Activated CD4-positive, alpha-beta T cell treated with anti-CD3 and anti-CD28 coated beads, Interleukin-2, amount 10 ng/mL, durations not matched to agents 7 days and 5 days (primary cell): Measurements from ENCODE around the gene ZDHHC1. TPM values are rescaled to one million over a fixed set of nuclear protein-coding genes. Genes with fewer than 3 reads are reported as not detected.

Experiments used
- CTCF ChIA-PET: fragments of 350-600 bp; sonication (Branson Sonifier 250); formaldehyde crosslinking; loops from one replicate; lab custom pipeline; 2021; ENCODE audit warnings: antibody characterized with exemption; lab: Charles Lee
- POLR2A ChIA-PET: fragments of 350-600 bp; sonication (Branson Sonifier 250); formaldehyde crosslinking; loops from one replicate; lab custom pipeline; 2021; ENCODE audit warnings: antibody characterized with exemption; lab: Charles Lee
- DNase-seq: peaks from one replicate; pipeline ENCODE4 v3.0.0-alpha.2; 2020
- H3K27ac Mint-ChIP-seq: one replicate; pipeline ENCODE4 v1.8.0; 2021; ENCODE audit warnings: mild to moderate bottlenecking, moderate library complexity, mixed read lengths
- H3K27me3 Mint-ChIP-seq: one replicate; pipeline ENCODE4 v1.8.0; 2021; ENCODE audit warnings: mixed read lengths
- H3K36me3 Mint-ChIP-seq: one replicate; pipeline ENCODE4 v1.8.0; 2021; ENCODE audit warnings: low read depth, mixed read lengths
- H3K4me1 Mint-ChIP-seq: one replicate; pipeline ENCODE4 v1.8.0; 2021; ENCODE audit warnings: mixed read lengths
- H3K4me3 Mint-ChIP-seq: one replicate; pipeline ENCODE4 v1.8.0; 2021; ENCODE audit warnings: mild to moderate bottlenecking, moderate library complexity, mixed read lengths
- H3K9me3 Mint-ChIP-seq: one replicate; pipeline ENCODE4 v1.8.0; 2021; ENCODE audit warnings: mixed read lengths
- total RNA-seq, 2 experiments: library from RNA; stranded (reverse); gene quantifications; one replicate each; pipeline ENCODE4 v1.2.3, GENCODE V29; 2021

The ZDHHC1 gene
- total RNA-seq, 2 experiments from 2014 or later = 0.22 to 0.29 TPM

DNA sequence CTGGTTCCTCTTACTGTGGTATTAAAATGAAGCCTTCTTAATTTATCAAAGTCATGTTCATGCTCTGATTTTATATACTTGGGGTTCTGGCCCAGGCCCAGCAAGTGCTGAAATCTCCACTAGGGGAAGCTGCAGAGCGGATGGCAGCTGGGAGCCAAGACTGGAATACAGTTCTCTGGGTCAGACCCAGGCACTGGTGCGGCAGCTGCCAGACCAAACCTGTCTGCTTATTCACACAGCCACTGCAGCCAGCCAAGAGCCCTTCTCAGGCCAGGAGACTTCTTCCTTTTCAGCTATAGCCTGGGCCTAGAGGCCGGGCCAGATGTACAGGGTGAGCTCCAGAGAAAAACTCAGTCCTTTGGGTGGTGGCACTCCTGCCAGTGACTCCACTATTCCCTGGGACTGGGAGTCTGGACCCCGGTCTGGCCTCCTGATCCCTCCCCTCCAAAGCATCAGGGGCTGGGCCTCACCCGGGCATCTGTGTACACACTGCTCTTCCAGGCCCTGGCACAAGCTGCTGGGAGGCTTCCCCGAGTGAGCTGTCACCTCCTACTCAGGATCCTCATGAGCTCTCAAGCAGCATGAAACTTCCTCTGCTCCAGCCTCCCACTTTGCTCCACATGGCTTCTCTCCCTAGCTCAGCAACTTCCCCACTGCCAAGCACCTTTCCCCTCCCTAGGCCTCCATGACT is 40.3 kb upstream of the ZDHHC1 start:
- no peak for DNase-seq
- peaks cover 17% of the 10 kb centered on the region for H3K4me1 Mint-ChIP-seq
- H3K27me3 Mint-ChIP-seq = no peaks in the 10 kb centered on the region
- H3K9me3 Mint-ChIP-seq = no peaks in the 10 kb centered on the region
- CTCF ChIA-PET = interaction anchor here (1.4 to 1.6 kb wide), 3 partner anchors 9 to 12 kb away, joined by 4 to 6 read pairs (median 5); no protein-coding TSS in a partner anchor
- H3K4me3 Mint-ChIP-seq = no peak overlapping the region
- POLR2A ChIA-PET = no interaction called here
- no peak overlapping the region for H3K27ac Mint-ChIP-seq
- H3K36me3 Mint-ChIP-seq = no peaks in the 10 kb centered on the region

DNA sequence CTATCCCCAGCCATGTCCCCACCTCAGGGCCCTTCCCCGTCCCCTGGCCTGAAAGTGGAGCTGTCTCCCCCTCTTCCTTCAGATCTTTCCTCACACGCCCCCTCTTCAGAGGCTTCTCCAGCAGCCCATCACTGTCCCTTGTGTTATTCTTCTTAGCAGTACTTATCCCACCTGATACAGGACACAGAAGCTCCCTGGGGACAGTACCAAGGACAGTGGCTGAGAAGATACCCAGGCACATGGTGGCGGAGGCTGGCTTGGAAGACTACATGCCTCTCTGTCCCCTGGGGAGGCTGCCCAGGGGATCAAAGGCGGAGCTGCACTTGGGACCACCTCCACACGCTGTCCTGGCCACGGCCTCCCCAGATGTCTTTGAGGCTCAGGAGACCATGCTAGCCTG is 38.6 kb upstream of the ZDHHC1 start:
- no peaks in the 10 kb centered on the region for H3K9me3 Mint-ChIP-seq
- no peak for DNase-seq
- no peak overlapping the region for H3K27ac Mint-ChIP-seq
- H3K36me3 Mint-ChIP-seq = no peaks in the 10 kb centered on the region
- no peaks in the 10 kb centered on the region for H3K27me3 Mint-ChIP-seq
- no peak overlapping the region for H3K4me3 Mint-ChIP-seq
- ChIA-PET POLR2A (no interaction called here), CTCF (interaction anchor here (1.0 to 1.4 kb wide), 2 partner anchors 9 to 195 kb away, joined by 4 to 5 read pairs; no protein-coding TSS in a partner anchor)
- peaks cover 17% of the 10 kb centered on the region for H3K4me1 Mint-ChIP-seq

DNA sequence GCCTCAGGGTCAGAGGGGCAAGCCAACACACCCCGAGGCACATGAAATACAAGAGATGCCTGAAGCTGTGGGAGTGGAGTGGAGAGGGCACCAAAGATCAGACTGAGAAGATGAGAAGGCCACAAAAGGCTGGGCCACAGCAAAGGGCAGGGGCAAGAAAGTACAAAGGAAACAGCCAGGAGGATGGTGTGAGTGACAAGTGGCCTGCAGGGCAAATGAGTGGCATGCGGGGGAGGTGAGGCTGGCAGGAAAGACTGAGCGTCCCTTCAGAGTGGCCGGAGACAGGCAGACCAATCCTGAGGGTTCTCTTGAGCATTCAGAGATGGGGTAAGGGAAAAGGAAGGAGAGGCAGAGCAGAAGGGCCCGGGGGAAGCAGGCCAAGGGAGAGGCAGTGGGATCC is 37.8 kb upstream of the ZDHHC1 start:
- ChIA-PET POLR2A (no interaction called here), CTCF (interaction anchor here (0.9 kb wide), 1 partner anchor 27 kb away, joined by 3 read pairs; no protein-coding TSS in a partner anchor)
- H3K27ac Mint-ChIP-seq = no peak overlapping the region
- no peak for DNase-seq
- no peaks in the 10 kb centered on the region for H3K9me3 Mint-ChIP-seq
- H3K4me3 Mint-ChIP-seq = no peak overlapping the region
- no peaks in the 10 kb centered on the region for H3K27me3 Mint-ChIP-seq
- peaks cover 17% of the 10 kb centered on the region for H3K4me1 Mint-ChIP-seq
- no peaks in the 10 kb centered on the region for H3K36me3 Mint-ChIP-seq

DNA sequence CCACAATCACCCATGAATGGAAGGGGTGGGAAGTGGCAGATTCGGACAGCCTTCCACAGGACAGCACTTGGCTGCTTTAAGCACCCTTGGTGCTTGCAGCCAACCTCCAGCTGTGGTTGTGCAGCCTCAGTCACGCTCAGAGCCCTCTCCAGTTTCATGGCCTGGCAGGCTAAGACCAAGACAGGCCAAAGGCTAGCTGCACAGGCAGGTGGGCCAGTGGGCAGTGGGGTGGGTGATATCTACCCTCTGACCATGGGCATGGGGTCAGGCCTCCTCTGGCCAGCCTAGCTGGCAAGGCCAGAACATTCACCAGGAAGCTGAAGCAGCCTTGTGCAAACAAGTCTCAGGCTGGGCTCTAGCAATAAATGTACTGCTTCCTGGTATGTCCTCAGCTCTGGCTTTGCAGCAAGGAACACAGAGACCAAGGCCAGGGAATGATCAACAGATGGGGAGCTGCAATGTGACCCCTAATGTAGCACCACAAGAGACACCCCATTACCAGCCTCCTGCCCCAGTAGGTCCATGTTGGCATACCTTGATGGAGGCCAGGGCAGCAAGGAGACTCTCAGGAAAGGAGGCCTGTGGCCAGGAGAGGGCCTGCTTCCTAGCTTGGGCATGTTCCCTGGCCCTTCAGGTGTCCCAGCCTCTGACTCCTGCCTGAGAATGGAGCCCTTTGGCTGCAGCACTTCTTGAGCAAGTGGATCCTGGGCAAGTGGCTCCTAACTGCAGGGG is 35.6 kb upstream of the ZDHHC1 start:
- Mint-ChIP-seq H3K4me1 (peaks cover 20% of the 10 kb centered on the region), H3K36me3 (peaks cover 3% of the 10 kb centered on the region), H3K27me3 (no peaks in the 10 kb centered on the region), H3K9me3 (no peaks in the 10 kb centered on the region), H3K4me3 (no peak overlapping the region), H3K27ac (no peak overlapping the region)
- CTCF ChIA-PET = interaction anchor here (0.5 to 2.4 kb wide), 9 partner anchors 9 to 909 kb away, joined by 3 to 8 read pairs (median 4); partner anchors contain the start of gene ATP6V0D1
- DNase-seq = no peak
- POLR2A ChIA-PET = no interaction called here

DNA sequence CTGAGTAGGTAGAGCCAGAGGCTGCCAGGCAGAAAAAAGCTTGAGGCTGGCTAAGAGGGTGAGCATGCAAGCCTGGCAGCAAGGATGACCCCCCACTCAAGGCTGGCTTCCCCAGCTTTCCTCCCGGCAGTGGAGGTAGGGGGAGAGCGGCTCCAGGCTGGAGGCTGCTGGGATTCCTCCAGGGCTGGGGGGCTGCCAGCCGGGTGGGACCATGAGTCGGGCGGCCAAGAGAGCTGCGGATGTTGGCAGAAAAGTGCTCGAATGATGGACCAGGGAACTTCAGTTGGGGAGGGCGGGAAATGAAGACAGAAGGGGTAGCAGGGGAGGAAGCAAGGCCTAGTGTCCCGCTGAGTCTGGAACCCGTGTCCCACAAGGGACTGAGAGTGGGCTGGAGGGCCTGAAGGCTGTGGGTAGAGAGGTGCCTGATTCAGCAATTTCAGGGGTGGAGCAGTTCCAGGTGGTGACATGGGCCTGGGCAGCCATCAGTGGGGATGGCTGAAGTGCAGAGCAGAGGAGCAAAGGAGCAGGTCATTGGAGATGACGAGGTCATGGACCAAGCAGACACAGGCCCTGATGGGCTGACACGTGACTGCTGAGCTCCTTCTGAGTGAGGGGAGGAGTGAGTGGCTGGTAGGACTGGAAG is 34.9 kb upstream of the ZDHHC1 start:
- Mint-ChIP-seq H3K36me3 (peaks cover 3% of the 10 kb centered on the region), H3K27ac (no peak overlapping the region), H3K4me1 (peaks cover 15% of the 10 kb centered on the region), H3K4me3 (no peak overlapping the region), H3K9me3 (no peaks in the 10 kb centered on the region), H3K27me3 (no peaks in the 10 kb centered on the region)
- ChIA-PET CTCF (interaction anchor here (0.5 to 2.4 kb wide), 8 partner anchors 13 to 909 kb away, joined by 3 to 8 read pairs (median 4); partner anchors contain the start of gene ATP6V0D1), POLR2A (no interaction called here)
- no peak for DNase-seq

DNA sequence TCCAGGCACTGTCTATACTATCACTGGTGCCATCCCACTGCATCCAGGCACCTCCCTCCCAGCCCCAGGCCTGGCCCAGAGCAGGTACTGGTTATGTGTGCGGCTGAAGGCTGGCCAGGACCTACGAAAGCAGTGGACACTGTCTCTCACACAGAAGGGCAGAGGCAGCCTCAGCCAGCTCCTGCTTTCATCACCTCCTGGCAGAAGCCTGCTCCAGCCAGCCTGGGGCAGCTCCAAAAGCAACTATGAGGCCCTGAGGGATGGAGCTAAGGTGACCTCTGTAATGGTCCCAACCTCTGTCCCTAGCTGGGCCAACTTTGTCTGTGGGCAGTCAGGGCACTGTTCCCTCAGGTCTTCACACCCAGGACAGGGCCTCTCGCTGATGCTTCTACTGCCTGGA is 33.5 kb upstream of the ZDHHC1 start:
- no peak for DNase-seq
- Mint-ChIP-seq H3K4me3 (no peak overlapping the region), H3K36me3 (peaks cover 3% of the 10 kb centered on the region), H3K4me1 (peaks cover 9% of the 10 kb centered on the region), H3K27ac (no peak overlapping the region), H3K9me3 (no peaks in the 10 kb centered on the region), H3K27me3 (no peaks in the 10 kb centered on the region)
- ChIA-PET CTCF (interaction anchor here (0.7 to 2.4 kb wide), 5 partner anchors 14 to 464 kb away, joined by 3 to 9 read pairs (median 8); partner anchors contain the start of gene ATP6V0D1), POLR2A (no interaction called here)

DNA sequence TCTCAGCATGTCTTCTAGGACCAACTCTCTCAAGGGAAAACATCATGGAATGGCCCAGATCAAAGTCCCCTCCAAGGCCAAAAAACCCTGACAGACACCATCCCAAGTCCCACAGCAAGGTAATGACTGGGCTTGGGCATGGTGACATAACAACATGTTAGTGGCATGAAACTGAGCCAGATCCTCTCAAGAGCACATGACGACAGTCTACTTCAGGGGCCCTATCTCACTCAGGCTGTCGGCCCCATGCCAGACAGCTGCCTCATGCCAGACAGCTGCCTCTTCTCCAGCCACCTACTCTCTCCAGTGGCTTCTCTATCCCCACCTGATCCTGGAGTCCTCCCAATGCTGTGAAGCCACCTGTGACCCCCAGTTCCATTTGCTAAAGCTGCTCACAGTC is 33.1 kb upstream of the ZDHHC1 start:
- ChIA-PET CTCF (interaction anchor here (1.6 to 2.5 kb wide), 3 partner anchors 10 to 21 kb away, joined by 8 to 13 read pairs (median 9); no protein-coding TSS in a partner anchor), POLR2A (no interaction called here)
- no peak overlapping the region for H3K27ac Mint-ChIP-seq
- no peak overlapping the region for H3K4me3 Mint-ChIP-seq
- peaks cover 9% of the 10 kb centered on the region for H3K4me1 Mint-ChIP-seq
- H3K36me3 Mint-ChIP-seq = peaks cover 3% of the 10 kb centered on the region
- DNase-seq = no peak
- H3K27me3 Mint-ChIP-seq = no peaks in the 10 kb centered on the region
- no peaks in the 10 kb centered on the region for H3K9me3 Mint-ChIP-seq

DNA sequence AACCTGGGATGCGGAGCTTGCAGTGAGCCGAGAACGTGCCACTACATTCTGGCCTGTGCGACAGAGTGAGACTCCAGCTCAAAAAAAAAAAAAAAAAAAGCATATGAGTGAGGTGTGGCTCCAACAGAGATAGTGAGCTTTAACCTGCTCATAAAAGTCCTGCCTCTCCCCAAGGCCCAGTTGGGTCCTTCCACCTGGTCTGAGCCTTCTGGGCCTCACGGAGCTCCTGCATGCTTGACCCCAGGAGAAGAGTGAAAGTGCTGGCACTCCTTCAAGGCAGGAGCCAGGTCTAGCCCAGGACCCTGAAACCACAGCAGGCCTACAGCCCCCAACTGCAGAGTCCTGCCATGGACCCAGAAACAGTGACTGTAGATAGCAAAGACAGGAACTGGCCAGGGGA is 32.3 kb upstream of the ZDHHC1 start:
- Mint-ChIP-seq H3K27ac (no peak overlapping the region), H3K36me3 (peaks cover 3% of the 10 kb centered on the region), H3K27me3 (no peaks in the 10 kb centered on the region), H3K4me3 (no peak overlapping the region), H3K4me1 (peaks cover 6% of the 10 kb centered on the region), H3K9me3 (no peaks in the 10 kb centered on the region)
- DNase-seq = no peak
- ChIA-PET CTCF (interaction anchor here (0.6 to 2.5 kb wide), 6 partner anchors 8 to 185 kb away, joined by 3 to 22 read pairs (median 7); no protein-coding TSS in a partner anchor), POLR2A (no interaction called here)

DNA sequence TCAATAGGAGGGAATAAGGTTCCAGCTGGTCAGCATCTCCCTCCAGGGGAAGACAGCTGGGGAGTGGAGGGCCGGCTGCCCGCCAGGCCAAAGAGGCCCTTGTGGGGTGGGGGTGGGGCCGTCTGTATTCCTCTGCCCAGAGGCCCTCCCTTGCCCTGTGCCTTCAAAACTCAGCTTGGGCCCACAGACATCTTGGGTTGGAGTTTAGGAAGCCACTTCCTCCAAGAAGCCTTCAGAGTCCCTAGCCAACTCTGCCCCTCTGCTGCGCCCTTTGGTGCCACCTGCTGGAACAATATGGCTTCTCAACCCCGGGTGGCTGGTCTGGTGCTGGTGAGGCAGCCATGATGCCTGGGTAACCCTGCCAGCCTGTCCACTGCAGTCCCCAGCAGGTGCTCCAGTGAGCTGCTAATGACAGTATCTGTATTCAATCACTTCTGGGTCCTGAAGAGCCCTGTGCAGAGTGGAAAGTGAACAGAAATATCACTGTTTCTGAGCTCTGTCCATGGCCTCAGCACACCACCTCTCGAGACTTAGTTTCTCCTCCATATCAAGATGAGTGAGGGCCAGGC is 31.3 kb upstream of the ZDHHC1 start:
- Mint-ChIP-seq H3K27ac (no peak overlapping the region), H3K27me3 (no peaks in the 10 kb centered on the region), H3K4me3 (no peak overlapping the region), H3K9me3 (no peaks in the 10 kb centered on the region), H3K4me1 (peaks cover 6% of the 10 kb centered on the region), H3K36me3 (peaks cover 3% of the 10 kb centered on the region)
- peak; percentile 80 for DNase-seq
- POLR2A ChIA-PET = no interaction called here
- CTCF ChIA-PET = interaction anchor here (0.6 to 2.9 kb wide), 16 partner anchors 8 to 299 kb away, joined by 3 to 22 read pairs (median 4); partner anchors contain the start of genes ATP6V0D1, CARMIL2 and ZDHHC1

DNA sequence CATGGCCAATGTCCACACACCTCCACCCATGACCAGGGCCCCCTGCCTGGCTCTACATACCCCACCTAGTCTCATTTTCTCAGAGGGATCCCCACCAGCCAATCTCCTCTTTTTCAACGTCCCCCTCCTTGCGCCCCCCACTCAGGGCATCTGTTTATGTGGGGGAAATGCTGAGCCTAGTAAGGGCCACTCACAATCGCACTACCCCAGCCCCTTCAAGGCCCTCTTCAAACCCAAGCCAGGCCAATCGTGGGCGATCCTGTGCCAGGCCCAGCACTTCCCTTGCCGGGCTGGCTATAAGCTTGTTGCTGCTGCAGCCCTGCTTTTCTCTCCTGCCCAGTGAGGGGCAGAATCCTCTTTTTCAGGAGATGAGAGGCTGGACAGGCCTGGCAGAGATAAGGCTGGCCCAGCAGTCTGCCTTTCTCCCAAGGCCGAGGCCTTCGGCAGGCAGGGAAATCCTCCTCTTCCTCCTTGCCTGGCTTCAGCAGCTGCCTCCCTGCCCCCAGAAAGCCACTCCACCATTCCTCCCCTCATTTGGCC is 30.8 kb upstream of the ZDHHC1 start:
- no peaks in the 10 kb centered on the region for H3K9me3 Mint-ChIP-seq
- no peaks in the 10 kb centered on the region for H3K27me3 Mint-ChIP-seq
- POLR2A ChIA-PET = no interaction called here
- peaks cover 3% of the 10 kb centered on the region for H3K36me3 Mint-ChIP-seq
- CTCF ChIA-PET = interaction anchor here (0.6 to 2.9 kb wide), 12 partner anchors 8 to 298 kb away, joined by 3 to 22 read pairs (median 5); partner anchors contain the start of genes ATP6V0D1, CARMIL2 and ZDHHC1
- H3K4me3 Mint-ChIP-seq = no peak overlapping the region
- no peak for DNase-seq
- H3K27ac Mint-ChIP-seq = no peak overlapping the region
- peaks cover 6% of the 10 kb centered on the region for H3K4me1 Mint-ChIP-seq

DNA sequence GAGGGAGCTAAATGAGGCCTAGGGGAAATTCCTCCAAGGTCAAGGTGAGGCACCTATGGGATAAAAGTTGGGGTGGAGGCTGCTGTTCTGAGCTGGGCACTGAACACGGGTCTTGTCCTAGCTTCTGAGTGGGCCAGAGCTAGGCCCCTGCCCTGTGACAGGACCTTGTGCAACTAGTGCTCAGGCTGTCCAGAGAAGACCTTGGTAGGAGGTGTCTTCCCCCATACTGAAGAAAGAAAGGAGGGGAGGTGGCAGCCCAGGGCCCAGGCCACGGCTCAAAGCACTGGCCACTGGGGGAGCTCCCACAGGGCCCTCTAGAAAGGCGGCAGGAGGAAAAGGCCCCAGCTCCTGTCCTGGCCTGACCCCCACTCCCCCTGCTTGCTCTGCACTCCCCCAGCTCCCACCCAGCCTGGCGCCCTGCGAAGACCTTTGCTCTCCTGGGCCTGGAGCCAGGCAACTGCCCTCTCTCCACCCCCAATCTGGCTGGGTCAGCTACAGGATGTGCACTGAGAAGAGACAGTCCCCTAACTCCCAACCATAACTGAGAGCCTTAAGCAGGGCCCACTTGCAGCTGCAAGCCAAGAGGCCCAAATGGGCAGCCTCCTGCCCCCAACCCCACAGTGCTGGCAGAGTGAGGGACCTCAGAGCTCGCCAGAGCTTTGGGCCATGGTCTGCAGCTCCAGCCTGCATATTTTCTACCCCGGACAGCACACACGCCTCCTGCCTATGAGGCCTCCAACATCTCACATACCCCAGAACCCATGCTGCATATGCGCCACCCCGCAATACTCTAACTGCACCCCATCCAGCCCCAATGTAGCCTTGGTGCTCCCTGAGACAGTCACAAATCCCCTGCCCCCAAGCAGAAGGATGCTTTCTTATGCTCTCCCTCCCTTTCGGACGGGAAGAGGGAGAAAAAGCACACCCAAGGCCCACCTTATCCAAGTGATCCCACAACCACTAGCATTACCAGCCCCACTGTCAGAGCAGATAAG is 29.9 kb upstream of the ZDHHC1 start:
- ChIA-PET CTCF (interaction anchor here (0.6 to 2.9 kb wide), 10 partner anchors 9 to 370 kb away, joined by 3 to 22 read pairs (median 5); partner anchors contain the start of gene ATP6V0D1), POLR2A (no interaction called here)
- no peaks in the 10 kb centered on the region for H3K9me3 Mint-ChIP-seq
- peaks cover 3% of the 10 kb centered on the region for H3K36me3 Mint-ChIP-seq
- H3K27ac Mint-ChIP-seq = no peak overlapping the region
- H3K27me3 Mint-ChIP-seq = no peaks in the 10 kb centered on the region
- H3K4me1 Mint-ChIP-seq = peaks cover 6% of the 10 kb centered on the region
- DNase-seq = no peak
- H3K4me3 Mint-ChIP-seq = no peak overlapping the region
